ENCODE data around the gene PTPN1.

GRCh38 chr20:50467718-50468356 is 42.3 kb upstream of the PTPN1 start:
- TF ChIP-seq CTCF (IDR thresholded peaks at IDR 0.05) (no peak), TEAD4 (IDR thresholded peaks at IDR 0.05; ENCODE audit: borderline replicate concordance, insufficient read depth) (no peak)
